Stimulated activated CD4-positive, alpha-beta T cell treated with anti-CD3 and anti-CD28 coated beads, Interleukin-15, amount 100 ng/mL, for 1 hour (primary cell): Measurements from ENCODE around the gene LEPROT.
"Not testable (repeated sequence)": the region's sequence is repeated elsewhere in the genome, so short reads cannot be mapped to it uniquely, and the experiment has no call there.

Experiments
- DNase-seq, 2 donors: peaks; one replicate each; pipeline ENCODE4 v3.0.0-alpha.2; 2020; ENCODE audit warnings: low read depth in 1 of 2, low spot score in 1 of 2

Gene LEPROT

DNA sequence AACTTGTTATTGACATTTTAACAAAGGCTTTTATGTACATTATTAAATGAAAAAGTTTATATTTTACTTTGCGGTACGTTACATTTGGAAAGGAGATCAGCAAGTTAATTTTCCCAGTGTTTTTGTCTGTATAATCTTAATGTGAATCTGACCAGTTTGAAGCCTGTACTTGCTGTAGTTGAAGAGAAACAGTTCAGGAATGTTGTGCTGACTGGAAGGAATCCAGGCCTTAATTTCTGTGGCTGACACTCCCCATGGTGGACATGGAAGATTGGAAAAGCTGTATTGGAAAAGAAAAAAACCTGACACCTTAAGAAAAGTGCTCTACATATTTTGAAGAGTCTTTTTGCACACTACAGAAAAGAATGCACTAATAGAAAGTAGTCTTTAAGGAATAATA is 15.5 kb downstream of the LEPROT start:
- DNase-seq = no peak

GRCh38 chr1:65437616-65438015 is 17.1 kb downstream of the LEPROT start:
- no peak for DNase-seq

GRCh38 chr1:65440322-65440900 is 19.9 kb downstream of the LEPROT start:
- DNase-seq = no peak

DNA sequence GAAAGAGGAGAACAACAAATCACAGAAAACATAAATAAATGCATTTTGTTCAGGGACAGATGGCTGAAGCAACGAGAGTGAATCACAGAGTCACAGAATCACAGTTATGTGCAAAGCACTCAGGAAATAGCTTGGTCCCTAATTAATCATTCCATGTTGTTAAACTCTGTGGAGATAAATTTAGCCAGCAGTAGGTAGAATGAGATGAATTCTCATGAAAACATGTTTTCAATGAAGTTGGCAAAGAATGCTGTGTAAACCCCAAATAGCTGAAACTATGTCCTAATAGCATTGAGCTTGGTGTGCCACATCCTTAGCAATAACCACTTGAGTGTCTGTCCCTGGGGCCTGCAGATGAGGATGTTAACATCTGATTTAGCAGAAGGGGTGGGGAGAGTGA is 20.4 kb downstream of the LEPROT start:
- DNase-seq = no peak

- no peak for DNase-seq
These were observed 21.0 kb downstream of the LEPROT start for GRCh38 chr1:65441464-65441863.

DNA sequence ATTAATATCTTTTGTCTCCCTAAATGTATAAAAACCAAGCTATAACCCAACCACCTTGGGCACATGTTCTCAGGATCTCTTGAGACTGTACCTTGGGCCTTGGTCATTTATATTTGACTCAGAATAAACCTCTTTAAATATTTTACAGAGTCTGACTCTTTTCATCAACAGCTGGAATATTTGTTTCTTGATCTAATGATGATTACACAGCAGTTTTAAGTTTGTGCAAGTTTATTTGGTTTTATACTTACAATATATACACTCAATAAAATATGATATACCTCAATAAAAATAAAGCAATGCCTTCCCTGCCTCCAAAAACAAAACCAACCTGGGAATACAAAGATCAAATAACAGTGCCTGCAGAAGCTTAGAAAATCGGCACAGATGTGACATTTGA is 22.0 kb downstream of the LEPROT start:
- DNase-seq = no peak

DNA sequence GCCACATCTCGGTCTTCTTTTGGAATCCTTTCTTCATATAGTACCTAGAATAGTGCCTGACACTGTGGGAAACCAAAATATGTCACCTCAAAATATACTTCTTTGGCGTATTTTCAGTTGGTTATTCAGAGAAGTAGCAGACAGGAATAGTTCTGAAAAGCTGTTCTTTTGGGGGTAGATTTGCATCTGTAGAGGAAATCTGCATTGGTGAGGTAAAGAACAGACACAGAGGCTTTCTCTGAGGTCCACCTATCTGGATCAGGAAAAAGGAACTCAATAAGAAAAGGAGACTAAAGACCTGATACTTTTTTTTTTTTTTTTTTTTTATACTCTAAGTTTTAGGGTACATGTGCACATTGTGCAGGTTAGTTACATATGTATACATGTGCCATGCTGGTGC is 23.2 kb downstream of the LEPROT start:
- no peak for DNase-seq

- DNase-seq = no peak
These were observed 23.7 kb downstream of the LEPROT start for GRCh38 chr1:65444128-65444640.

GRCh38 chr1:65445837-65446236 is 25.4 kb downstream of the LEPROT start:
- no peak for DNase-seq

DNA sequence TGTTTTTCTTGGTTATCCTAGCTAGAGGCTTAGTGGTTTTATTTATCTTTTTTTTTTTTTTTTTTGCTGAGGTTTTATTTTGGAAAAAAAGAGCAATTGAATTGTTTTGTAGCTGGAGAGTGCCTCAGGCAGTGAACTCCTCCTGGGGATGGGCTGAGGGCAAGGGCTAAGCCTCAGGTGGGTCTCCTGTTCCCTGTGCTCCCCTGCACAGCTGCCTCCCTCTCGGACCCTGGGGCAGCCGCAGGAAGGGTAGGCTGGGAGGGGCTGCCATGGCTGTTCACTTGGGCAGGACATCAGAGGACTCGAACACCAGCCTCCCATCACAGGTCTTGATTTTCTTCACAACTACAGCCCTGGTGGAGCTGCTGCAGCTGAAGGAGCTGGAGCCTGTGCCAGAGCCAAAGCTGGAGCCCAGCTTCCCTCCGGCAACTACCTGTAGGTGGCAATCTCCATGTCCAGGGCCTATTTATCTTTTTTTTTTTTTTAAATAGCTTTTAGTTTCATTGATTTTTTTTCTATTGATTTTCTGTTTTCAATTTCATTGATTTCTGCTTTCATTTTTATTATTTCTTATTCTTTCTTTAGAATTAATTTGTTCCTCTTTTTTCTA is 28.9 kb downstream of the LEPROT start:
- no peak for DNase-seq

DNA sequence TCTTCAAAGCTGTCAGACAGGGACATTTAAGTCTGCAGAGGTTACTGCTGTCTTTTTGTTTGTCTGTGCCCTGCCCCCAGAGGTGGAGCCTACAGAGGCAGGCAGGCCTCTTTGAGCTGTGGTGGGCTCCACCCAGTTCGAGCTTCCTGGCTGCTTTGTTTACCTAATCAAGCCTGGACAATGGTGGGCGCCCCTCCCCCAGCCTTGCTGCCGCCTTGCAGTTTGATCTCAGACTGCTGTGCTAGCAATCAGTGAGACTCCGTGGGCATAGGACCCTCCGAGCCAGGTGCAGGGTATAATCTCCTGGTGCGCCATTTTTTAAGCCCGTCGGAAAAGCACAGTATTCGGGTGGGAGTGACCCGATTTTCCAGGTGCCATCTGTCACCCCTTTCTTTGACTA is 35.2 kb downstream of the LEPROT start:
- not testable (repeated sequence) for DNase-seq

DNA sequence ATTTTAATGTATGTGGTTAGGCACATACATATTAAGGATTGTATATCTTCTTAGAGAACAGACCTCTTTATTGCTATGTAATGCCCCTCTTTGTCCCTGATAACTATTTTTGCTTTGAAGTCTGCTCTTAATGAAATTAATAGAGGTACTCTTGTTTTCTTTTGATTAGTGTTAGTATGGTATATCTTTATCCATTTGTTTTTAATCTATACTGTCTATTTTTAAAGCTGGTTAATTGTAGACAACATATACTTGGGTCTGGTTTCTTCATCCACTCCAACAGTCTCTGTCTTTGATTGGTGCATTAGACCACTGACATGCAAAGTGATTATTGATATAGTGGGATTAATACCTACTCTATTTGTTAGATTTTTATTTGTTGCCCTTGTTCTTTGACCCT is 36.0 kb downstream of the LEPROT start:
- DNase-seq = no peak

DNA sequence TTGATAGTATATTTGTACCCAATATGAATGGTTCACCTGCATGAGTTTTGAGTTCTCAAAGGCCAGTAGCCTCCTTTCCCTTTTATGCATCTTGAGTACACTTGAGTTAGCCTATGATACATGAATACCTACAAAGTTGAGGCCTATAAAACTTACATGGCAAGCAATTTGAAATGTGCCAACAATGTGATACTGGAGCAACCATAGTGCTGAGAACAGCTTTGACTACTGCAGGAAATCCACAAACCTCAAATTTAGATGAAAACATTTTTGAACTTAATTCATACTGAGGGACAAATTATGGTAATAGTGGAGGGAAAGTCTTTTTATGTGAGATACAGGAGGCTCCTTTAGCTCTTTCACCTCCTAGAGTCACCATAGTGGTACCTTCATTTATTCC is 37.4 kb downstream of the LEPROT start:
- no peak for DNase-seq

- no peak for DNase-seq
These were observed 38.4 kb downstream of the LEPROT start for GRCh38 chr1:65458730-65459396.

DNA sequence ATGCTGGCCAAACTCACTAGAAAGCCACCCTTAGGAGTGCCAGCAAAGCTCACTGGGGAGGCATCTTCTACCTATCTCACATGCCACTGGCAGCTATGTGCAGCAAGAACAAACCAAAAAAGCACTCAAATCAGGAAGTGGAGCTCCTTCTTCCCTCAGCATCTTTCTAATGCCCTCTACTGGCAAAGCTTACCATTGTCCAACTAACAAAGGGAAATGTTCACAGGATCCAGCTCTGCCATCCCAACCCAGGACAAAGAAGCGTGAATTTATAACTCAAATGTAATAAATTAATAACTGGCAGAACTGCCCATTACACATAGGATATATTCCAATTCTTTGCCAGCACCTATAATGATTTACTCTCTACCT is 38.9 kb downstream of the LEPROT start:
- no peak for DNase-seq

- not testable (repeated sequence) for DNase-seq
These were observed 45.4 kb downstream of the LEPROT start for GRCh38 chr1:65465837-65466236.

DNA sequence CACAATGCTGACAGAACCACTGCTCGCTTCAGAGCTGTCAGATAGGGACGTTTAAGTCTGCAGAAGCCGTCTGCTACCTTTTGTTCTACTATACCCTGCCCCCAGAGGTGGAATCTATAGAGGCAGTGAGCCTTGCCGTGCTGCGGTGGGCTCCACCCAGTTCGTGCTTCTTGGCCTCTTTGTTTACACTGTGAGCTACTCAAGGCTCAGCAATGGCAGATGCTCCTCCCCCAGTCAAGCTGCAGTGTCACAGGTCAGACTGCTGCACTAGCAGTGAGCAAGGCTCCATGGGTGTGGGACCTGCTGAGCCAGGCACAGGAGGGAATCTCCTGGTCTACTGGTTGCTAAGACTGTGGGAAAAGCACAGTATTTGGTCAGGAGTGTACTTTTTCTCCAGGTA is 47.1 kb downstream of the LEPROT start:
- no peak for DNase-seq

DNA sequence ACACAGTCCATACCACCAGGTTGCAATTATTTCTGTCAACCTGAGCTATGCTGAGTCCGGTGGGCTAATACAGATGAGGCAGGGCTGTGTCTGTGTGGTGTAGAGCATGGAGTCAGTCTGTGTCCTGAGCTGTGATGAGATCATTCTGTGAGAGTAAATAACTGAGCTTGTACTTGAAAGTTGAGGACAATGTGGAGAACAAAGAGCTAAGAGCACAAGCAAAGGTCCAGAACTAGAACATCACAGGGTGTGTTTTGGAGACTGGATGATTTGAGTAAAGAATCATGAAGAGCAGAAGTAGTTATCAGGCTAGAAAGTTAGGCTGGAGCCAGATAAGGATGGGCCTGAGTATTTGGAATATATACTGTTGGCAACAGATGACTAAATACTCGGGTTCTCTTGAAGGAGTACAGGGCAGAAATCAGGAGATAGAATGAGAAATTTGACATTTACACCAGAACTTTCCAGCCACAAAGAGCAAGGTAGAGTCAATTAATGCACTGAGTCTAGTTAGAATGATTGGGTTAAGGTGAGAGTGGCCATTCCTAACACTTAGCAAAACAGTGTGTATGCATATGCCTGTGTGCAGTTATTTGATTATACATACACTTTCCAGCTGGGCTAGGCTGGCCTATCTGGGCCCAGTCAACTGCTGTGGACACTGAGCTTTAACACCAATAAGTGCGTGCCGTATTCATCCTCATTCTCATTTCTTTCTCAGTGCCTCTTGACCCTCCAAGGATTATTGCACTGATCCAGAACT is 48.8 kb downstream of the LEPROT start:
- no peak for DNase-seq

DNA sequence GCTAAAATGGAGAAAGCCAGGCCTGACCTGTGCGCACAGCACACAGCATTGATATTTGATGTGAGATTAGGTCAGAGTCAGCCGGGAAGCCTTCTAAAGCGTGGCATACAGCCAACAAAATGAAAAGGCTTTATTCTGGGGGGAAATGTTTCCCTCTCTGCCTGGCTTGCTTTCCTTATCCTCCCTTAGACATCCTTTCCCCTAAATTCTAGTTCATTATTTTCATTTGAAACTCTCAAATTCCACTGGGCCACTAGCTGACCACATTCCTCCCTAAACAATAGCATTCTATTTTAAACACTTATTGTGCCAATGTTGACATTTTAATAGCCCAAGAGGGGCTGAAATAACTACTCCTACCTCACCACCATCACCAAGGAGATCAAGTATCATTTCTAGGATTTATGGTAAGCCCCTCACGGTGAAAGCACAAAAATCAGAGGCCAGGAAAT is 49.4 kb downstream of the LEPROT start:
- DNase-seq = no peak

DNA sequence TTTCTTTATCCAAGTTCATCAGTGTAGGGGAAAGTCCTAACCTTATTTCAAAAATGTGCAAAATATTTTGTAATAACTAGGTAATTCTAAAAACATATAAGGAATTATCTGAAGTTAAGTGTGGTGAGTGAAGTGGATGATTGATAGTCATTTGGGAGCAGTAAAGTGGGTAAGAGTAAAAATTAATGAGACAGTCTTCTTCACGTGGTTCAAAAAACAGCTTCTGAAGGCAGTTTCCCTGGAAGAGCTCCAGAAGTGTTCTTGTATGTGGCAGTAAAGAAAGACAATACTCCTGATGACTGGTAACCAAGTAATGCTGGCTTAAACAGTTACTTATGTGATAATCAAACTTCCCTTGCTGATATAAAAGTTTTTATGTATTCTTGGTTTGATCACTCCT is 50.3 kb downstream of the LEPROT start:
- DNase-seq = no peak

GRCh38 chr1:65471213-65471833 is 50.9 kb downstream of the LEPROT start:
- no peak for DNase-seq
